ENCODE measurements around the gene FCER2.

DNA sequence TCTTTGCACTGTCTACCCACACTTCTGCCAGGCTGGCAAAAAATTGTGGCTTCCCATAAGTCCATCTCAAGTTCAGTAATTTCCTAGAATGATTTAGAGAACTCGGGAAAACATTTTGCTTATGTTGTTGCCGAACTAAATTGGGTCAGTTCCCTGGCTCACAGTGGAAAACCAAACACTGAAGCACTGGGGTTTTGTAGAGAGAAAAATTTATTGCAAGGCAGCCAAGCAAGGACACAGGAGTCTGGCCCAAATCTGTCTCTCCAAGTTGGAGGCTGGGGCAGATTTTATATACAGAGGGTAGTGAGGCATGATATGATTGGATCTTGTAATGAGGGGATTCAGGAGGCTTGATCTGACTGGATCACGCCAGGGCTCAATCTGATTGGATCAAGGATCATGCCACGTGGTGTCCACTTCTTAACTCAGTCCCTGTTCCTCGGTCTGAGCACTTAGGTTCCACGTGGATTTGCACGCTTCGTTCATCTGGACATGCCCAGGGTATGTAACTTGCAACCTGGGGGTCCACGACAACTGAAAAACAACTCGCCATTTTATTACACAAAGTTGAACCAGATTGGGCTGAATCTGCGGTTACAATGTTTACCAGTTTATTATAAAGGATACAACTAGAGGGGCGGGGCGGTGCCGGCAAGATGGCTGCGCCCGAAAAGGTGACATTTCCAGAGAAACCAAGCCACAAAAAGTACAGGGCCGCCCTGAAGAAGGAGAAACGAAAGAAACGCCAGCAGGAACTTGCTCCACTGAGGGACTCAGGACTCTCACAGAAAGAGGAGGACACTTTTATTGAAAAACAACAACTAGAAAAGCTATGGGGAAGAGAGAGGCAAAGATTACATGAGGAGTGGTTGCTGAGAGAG, 38.1 kb upstream of the FCER2 start:
- TF ChIP-seq CTCF (IDR thresholded peaks at IDR 0.05; ENCODE audit: low read length) (no peak), EZH2phosphoT487 (IDR thresholded peaks at IDR 0.05; ENCODE audit: low read length) (no peak), EZH2 (optimal IDR thresholded peaks at IDR 0.05; ENCODE audit: low read depth, low read length) (no peak)
